ENCODE data around the gene MAST4. TPM values are rescaled to one million over a fixed set of nuclear protein-coding genes. Genes with fewer than 3 reads are reported as not detected.

The MAST4 gene
- total RNA-seq, 1 experiment from 2014 or later, result 0.40 TPM

DNA sequence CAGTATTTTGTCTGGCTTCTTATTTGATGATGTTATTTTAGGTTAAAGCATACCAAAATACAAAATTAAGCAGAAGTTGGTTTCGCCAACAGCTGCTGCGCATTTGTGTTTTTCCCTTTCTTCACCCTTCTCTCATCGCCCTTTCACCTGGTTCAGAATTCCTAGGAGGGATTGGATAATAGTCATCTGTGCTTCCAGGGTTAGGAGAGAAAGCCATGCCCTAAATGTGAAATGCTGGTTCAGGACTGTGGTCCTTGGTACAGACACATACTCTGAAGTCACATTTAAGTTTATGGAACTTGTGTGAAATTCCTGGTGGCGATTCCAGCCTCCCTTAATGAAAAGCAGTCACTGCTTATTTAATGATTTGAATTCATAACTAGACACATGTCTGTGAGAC lies 7.7 kb downstream of the MAST4 start:
- no peak for DNase-seq (ENCODE audit: low spot score)

- no peak for DNase-seq (ENCODE audit: low spot score)
Observed at GRCh38 chr5:66606713-66607112, 10.5 kb downstream of the MAST4 start.

DNA sequence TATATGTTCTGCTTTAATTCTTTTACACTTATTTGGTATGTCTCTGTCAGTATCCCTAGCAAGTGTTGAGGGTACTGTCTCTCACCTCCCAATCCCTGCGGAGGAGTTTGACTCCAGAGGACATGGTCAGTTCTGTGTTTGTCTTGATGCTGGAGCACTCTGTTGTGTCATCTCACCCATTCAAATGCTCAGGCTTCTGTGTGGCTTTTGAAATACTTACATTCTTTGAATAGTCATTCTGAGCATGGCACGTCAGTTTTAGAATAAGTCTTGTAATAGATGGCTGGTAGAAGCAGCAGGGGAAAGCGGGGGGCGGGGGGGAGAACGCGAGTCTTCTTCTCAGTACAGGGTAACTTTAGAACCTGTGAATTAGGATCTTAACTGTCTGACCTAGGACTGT lies 12.3 kb downstream of the MAST4 start:
- no peak for DNase-seq (ENCODE audit: low spot score)

DNA sequence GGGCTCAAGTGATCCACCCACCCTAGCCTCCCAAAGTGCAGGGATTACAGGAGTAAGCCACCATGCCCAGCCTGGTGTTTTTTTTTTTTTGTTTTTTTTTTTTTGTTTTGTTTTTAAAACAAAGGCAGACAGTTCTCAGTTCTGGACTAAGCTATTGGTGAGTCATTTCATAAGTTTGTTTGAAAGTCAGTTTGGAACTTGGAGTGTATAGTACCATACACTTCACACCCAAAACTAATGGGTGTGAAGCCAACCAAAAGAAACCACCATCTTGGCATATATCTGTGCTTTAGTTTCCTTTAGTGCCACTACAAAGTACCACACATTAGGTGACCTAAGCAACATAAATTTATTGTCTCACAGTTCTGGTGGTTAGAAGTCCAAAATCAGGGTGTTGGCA lies 13.4 kb downstream of the MAST4 start:
- DNase-seq (ENCODE audit: low spot score), result no peak

GRCh38 chr5:66612226-66612625 lies 16.0 kb downstream of the MAST4 start:
- DNase-seq (ENCODE audit: low spot score), result no peak

- DNase-seq (ENCODE audit: low spot score), result no peak
Observed at GRCh38 chr5:66615136-66615535, 18.9 kb downstream of the MAST4 start.

DNA sequence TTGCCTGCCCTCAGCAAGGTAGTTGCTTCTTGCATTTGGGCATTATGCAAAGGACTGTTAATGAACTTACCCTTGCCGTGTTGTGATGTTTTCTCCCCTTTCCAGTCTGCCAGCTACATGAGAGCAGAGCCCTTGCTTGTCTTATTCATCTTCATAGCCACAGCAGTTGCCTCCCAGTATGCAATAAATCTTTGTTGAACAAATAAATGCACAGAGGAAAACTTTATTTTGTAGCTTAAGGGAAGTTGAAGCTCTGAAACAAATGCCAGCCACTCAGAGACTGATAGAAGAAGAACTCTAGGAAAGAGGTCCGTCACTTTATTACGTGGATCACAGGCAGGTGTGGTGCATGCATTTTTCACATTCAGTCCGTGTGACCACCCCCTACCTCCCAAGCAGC lies 19.7 kb downstream of the MAST4 start:
- DNase-seq (ENCODE audit: low spot score), result no peak

- DNase-seq (ENCODE audit: low spot score), result no peak
Observed at GRCh38 chr5:66616520-66617225, 20.5 kb downstream of the MAST4 start.

DNA sequence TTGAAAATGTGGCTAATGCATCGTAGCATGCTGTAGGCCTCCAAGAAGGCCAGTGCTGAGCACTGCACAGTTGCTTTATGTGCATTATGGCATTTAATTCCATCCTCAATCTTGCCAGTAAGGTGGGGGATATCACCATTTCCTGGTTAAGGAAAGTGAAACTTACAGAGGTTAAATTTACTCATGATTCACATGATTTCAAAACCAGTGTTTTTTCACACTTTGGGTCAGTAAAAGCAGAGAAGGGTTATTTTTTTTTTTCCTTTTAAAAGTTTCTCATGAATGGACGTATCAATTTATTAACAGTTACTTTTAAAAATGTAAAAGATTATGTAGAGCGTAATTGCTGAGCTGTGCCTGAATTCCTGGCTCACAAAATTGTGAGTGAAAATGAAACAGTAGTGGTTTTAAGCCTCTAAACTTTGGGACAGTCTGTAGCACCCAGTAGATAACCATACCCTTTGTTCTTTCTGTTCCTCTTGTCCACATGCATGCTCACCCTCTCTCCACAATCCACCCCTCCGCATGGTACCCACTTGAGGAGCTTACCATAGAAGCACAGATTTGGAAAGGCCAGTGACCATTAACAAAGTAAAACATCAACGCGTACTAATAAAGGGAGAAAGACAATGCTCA lies 21.2 kb downstream of the MAST4 start:
- DNase-seq (ENCODE audit: low spot score), result no peak

GRCh38 chr5:66617991-66618768 lies 22.0 kb downstream of the MAST4 start:
- no peak for DNase-seq (ENCODE audit: low spot score)

DNA sequence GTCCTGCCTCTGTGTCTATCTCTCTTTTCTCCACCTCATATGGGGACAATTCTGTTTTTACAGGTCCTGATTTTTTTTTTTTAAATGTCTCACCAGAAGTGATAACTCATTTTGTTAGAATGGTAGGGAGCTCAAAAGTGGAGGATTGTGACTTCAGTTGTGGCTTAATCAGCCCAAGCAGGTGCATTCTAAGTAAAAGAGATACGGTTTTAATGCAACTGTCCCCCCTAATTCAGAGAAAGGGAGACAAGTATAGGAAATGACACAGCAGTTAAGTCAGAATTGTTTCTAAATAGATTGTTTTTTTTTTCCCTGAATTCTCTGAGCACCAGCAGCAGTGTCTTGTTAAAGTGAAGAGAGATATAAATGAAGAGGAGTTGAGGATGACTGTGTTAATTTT lies 24.5 kb downstream of the MAST4 start:
- DNase-seq (ENCODE audit: low spot score), result no peak

DNA sequence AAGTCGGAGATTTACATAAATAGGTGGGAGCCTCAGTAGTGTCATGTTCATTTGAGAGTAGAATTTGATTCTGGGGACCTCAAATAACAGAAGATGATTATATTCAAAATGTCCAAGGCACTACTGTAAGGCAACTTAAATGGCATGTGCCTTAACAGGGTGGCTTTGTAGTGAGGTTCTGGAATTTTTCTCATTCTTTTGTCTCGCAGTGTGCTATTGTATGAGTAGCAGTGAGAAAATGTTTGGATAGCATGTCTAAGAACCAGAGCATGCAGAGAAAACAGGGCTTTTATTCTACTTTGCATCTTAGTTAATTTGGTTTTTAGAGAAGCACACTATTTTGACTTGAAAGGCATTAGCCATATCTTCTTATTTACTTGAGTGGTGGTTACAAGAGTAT lies 25.0 kb downstream of the MAST4 start:
- DNase-seq (ENCODE audit: low spot score), result no peak

DNA sequence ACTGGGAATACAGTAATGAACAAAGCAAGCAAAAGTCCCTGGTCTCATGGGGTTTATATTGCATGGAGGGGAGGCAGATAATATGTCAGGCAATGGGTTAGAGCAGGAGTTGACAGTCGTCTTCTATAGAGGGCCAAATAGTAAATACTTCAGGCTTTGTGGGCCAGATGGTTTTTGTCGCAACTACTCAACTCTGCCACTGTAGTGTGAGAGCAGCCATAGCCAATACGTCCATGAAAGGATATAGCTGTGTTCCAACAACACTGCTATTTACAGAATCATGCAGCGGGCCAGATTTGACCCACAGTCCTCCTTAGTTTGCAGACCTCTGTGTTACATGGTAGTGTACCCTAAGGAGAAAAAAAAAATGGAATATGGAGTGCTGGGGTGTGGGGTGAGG lies 25.5 kb downstream of the MAST4 start:
- no peak for DNase-seq (ENCODE audit: low spot score)

- DNase-seq (ENCODE audit: low spot score), result no peak
Observed at GRCh38 chr5:66628561-66628960, 32.4 kb downstream of the MAST4 start.

DNA sequence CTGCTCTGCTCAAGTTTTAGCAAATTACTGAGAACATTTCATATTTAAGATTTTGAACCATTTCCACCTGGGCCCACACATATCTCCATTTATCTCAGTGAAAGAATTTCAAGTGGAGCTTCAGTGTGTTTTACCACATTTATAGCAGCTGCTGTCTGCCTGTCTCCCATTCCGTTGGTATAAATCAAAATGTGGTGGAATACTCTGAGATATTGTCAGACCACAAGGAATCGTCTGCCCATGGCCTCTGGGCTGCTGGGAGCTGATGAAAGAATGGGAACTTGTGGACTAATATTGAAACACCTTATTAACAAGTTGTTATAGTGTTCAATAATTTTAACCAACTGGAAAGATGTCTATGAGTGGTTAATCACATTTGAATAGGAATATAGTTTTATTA lies 33.3 kb downstream of the MAST4 start:
- no peak for DNase-seq (ENCODE audit: low spot score)

DNA sequence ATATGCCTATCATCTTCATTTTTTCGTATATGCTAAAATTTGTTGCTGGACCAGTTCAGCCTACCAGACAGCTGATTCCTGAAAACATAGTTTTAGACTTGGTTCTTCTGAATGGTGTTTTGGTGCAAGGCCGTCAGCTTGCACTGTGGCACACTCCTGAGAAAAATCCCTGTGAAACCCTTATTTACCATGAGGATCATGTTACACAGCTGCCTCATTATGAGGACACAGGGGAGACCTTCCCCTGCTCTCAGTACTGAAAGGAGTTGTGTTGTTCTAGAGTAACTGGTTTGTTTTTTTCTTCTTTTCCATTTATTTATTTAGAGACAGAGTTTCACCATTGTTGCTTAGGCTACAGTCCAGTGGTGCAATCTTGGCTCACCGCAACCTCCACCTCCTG lies 37.6 kb downstream of the MAST4 start:
- DNase-seq (ENCODE audit: low spot score), result no peak

- no peak for DNase-seq (ENCODE audit: low spot score)
Observed at GRCh38 chr5:66634601-66635000, 38.4 kb downstream of the MAST4 start.

DNA sequence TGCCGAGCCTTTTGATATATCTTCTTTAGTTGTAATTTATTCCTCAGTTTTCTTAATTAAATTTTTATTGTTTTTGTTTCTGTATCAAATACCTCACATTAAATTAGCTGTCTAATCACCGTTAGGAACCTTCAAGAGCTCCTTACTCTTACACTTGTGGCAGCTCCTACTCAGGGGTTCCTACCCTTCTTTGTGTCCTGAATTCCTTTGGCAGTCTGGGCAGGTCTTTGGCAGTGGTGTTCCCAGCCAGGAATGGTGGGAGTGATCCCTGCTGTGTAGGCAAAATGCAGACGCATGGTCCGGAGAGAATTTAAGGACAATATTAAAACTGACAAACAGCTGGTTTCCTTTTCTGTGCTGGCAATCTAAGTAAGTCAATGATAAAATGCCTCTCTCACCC lies 41.8 kb downstream of the MAST4 start:
- DNase-seq (ENCODE audit: low spot score), result no peak

DNA sequence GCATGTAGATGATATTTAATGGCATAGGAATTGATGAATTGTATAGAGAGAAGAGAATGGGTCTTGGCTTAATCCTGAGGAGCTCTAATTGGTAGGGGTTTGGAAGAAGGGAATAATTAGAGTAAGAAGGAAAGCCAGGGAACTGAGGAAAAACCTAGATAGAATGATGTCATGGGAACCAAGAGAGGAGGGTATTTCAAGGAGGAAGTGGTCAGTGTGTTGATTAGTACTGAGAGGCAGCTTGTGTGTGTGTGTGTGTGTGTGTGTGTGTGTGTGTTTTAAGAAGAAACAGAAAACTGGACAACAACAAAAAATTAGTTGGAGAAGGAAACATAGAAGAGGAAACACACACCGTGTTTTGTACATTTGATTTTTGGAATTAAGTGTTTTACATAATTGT lies 42.8 kb downstream of the MAST4 start:
- no peak for DNase-seq (ENCODE audit: low spot score)

- no peak for DNase-seq (ENCODE audit: low spot score)
Observed at GRCh38 chr5:66642538-66642937, 46.3 kb downstream of the MAST4 start.

DNA sequence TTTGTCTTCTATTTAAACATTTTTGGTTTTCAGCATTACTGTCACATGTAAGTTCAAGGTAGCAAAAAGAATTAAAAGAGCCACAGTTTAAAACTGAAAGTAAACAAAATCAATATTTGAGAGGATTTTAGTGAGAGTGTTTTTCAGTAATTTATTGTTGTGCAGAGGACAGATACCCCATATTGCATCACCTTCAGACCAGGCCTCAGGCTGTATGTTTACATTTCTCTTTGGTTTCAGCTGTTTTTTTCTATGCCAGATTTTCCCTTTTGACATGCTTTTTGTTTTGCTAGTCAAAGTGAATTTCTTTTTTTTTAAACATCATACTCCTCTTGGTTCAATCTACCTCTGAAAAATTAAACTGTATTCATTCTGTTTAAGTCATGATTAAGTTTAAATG lies 47.2 kb downstream of the MAST4 start:
- no peak for DNase-seq (ENCODE audit: low spot score)

DNA sequence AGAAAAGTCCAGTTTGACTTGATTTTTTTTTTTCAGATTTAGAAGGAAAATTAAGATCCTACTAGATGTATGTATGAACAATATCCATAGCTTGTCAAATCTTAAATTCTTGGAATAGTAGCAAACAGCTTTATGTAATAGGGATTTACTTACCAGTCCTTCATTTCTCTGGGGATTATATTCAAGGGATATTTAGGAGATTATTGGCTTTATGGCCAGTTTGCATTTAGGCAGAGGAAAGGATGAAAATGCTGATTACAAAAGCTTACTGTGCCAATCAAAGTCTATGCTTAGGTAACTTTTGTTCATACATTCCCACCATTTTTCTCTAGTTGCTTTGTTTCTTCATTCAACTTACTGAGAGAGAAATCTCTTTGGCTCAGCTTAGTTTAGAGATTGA lies 47.9 kb downstream of the MAST4 start:
- no peak for DNase-seq (ENCODE audit: low spot score)

DNA sequence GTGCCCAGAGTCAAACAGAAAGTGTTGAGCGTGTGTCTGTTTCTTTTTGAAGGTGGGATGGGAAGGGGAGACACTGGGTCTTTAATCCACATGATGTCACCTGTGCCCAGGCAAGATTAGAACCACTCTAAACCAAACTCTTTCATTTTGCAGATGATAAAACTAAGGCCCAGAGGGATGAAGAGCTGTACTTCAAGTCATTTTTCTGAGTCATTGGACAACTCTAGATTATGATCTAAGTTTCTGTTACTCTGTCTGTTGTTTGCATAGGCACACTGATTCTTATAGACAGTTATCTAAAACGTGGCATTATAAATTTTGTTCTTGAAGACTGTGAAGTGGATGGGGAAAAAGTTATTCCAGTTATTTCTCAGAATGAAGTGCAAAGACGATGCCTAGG lies 48.8 kb downstream of the MAST4 start:
- DNase-seq (ENCODE audit: low spot score), result no peak
